Skeletal muscle satellite cell (primary cell): Measurements from ENCODE around the gene SMAD3.

Experiments used
- H3K27me3 ChIP-seq: 2 replicates; pipeline ENCODE4 v1.7.0; 2013; ENCODE audit warnings: low read length; ENCODE audit not compliant: control insufficient read depth, insufficient read depth
- H3K36me3 ChIP-seq: 2 replicates; pipeline ENCODE4 v1.7.0; 2013; ENCODE audit warnings: mild to moderate bottlenecking, control low read depth, low read length; ENCODE audit not compliant: insufficient read depth
- H3K4me1 ChIP-seq: 2 replicates; pipeline ENCODE4 v1.7.0; 2013; ENCODE audit warnings: low read length; ENCODE audit not compliant: control insufficient read depth, insufficient read depth
- H3K4me2 ChIP-seq: 2 replicates; pipeline ENCODE4 v1.7.0; 2013; ENCODE audit warnings: mild to moderate bottlenecking, low read length
- H3K4me3 ChIP-seq: 2 replicates; pipeline ENCODE4 v1.7.0; 2013; ENCODE audit warnings: low read length
- H3K9ac ChIP-seq: 2 replicates; pipeline ENCODE4 v1.7.0; 2013; ENCODE audit warnings: mild to moderate bottlenecking, low read depth, low read length, moderate library complexity
- H3K9me3 ChIP-seq: replicated peaks from 2 replicates; pipeline ENCODE4 v1.7.0; 2013; ENCODE audit warnings: mild to moderate bottlenecking, control low read depth, low read length

Gene SMAD3

GRCh38 chr15:67189326-67190051 lies 124.1 kb downstream of the SMAD3 start:
- no peaks in the 10 kb centered on the region for H3K27me3 ChIP-seq
- H3K4me2 ChIP-seq: no peak overlapping the region
- H3K9ac ChIP-seq: no peak overlapping the region
- H3K4me1 ChIP-seq: peaks cover 40% of the 10 kb centered on the region
- peaks cover 95% of the 10 kb centered on the region for H3K36me3 ChIP-seq
- H3K9me3 ChIP-seq: no peaks in the 10 kb centered on the region
- no peak overlapping the region for H3K4me3 ChIP-seq

GRCh38 chr15:67190326-67190725 lies 124.9 kb downstream of the SMAD3 start:
- Histone ChIP-seq H3K27me3 (no peaks in the 10 kb centered on the region), H3K4me3 (no peak overlapping the region), H3K9me3 (no peaks in the 10 kb centered on the region), H3K36me3 (peaks cover 95% of the 10 kb centered on the region), H3K4me1 (peaks cover 33% of the 10 kb centered on the region), H3K4me2 (no peak overlapping the region), H3K9ac (no peak overlapping the region)

- peaks cover 29% of the 10 kb centered on the region for H3K4me1 ChIP-seq
- H3K9ac ChIP-seq: no peak overlapping the region
- no peak overlapping the region for H3K4me3 ChIP-seq
- H3K9me3 ChIP-seq: no peaks in the 10 kb centered on the region
- peaks cover 96% of the 10 kb centered on the region for H3K36me3 ChIP-seq
- H3K4me2 ChIP-seq: no peak overlapping the region
- H3K27me3 ChIP-seq: no peaks in the 10 kb centered on the region
Observed at GRCh38 chr15:67190813-67191212, 125.4 kb downstream of the SMAD3 start.

- Histone ChIP-seq H3K4me2 (no peak overlapping the region), H3K36me3 (peaks cover 81% of the 10 kb centered on the region), H3K4me1 (peaks cover 26% of the 10 kb centered on the region), H3K9ac (no peak overlapping the region), H3K4me3 (no peak overlapping the region), H3K9me3 (no peaks in the 10 kb centered on the region), H3K27me3 (no peaks in the 10 kb centered on the region)
Observed at GRCh38 chr15:67192185-67192820, 126.9 kb downstream of the SMAD3 start.

GRCh38 chr15:67193223-67193990 lies 128.0 kb downstream of the SMAD3 start:
- no peaks in the 10 kb centered on the region for H3K27me3 ChIP-seq
- H3K4me1 ChIP-seq: peaks cover 27% of the 10 kb centered on the region
- no peak overlapping the region for H3K4me2 ChIP-seq
- H3K9ac ChIP-seq: no peak overlapping the region
- H3K4me3 ChIP-seq: no peak overlapping the region
- H3K36me3 ChIP-seq: peaks cover 71% of the 10 kb centered on the region
- H3K9me3 ChIP-seq: no peaks in the 10 kb centered on the region

GRCh38 chr15:67194171-67195114 lies 129.0 kb downstream of the SMAD3 start:
- Histone ChIP-seq H3K4me1 (peaks cover 28% of the 10 kb centered on the region), H3K4me2 (no peak overlapping the region), H3K4me3 (no peak overlapping the region), H3K36me3 (peaks cover 60% of the 10 kb centered on the region), H3K9ac (no peak overlapping the region), H3K27me3 (no peaks in the 10 kb centered on the region), H3K9me3 (no peaks in the 10 kb centered on the region)

GRCh38 chr15:67195305-67195704 lies 129.9 kb downstream of the SMAD3 start:
- H3K9me3 ChIP-seq: no peaks in the 10 kb centered on the region
- H3K4me2 ChIP-seq: no peak overlapping the region
- no peaks in the 10 kb centered on the region for H3K27me3 ChIP-seq
- H3K9ac ChIP-seq: no peak overlapping the region
- H3K4me3 ChIP-seq: no peak overlapping the region
- H3K4me1 ChIP-seq: peaks cover 36% of the 10 kb centered on the region
- H3K36me3 ChIP-seq: peaks cover 52% of the 10 kb centered on the region

GRCh38 chr15:67196222-67196621 lies 130.8 kb downstream of the SMAD3 start:
- Histone ChIP-seq H3K27me3 (no peaks in the 10 kb centered on the region), H3K9ac (peak overlapping the region; percentile 39), H3K4me1 (peaks cover 45% of the 10 kb centered on the region), H3K4me2 (peak overlapping the region; percentile 26), H3K36me3 (peaks cover 45% of the 10 kb centered on the region), H3K9me3 (no peaks in the 10 kb centered on the region), H3K4me3 (no peak overlapping the region)

- H3K4me3 ChIP-seq: no peak overlapping the region
- peak overlapping the region; percentile 39 for H3K9ac ChIP-seq
- H3K4me1 ChIP-seq: peaks cover 48% of the 10 kb centered on the region
- H3K36me3 ChIP-seq: peaks cover 44% of the 10 kb centered on the region
- H3K9me3 ChIP-seq: no peaks in the 10 kb centered on the region
- peak overlapping the region; percentile 26 for H3K4me2 ChIP-seq
- no peaks in the 10 kb centered on the region for H3K27me3 ChIP-seq
Observed at GRCh38 chr15:67196672-67197363, 131.4 kb downstream of the SMAD3 start.

GRCh38 chr15:67197364-67197695 lies 131.9 kb downstream of the SMAD3 start:
- Histone ChIP-seq H3K9me3 (no peaks in the 10 kb centered on the region), H3K9ac (no peak overlapping the region), H3K36me3 (peaks cover 39% of the 10 kb centered on the region), H3K4me3 (no peak overlapping the region), H3K4me1 (peaks cover 48% of the 10 kb centered on the region), H3K27me3 (no peaks in the 10 kb centered on the region), H3K4me2 (no peak overlapping the region)
